DOHH2 (cell line): ENCODE measurements around the gene ADCY5.

ENCODE experiments used
- H3F3A ChIP-seq: fragments of 200-600 bp; sonication (generic), shearing (Covaris generic); 2 replicates; pipeline ENCODE4 v1.6.0; 2016; ENCODE audit warnings: antibody characterized with exemption, mild to moderate bottlenecking; ENCODE audit not compliant: control insufficient read depth, insufficient read depth
- H3K27ac ChIP-seq: fragments of 200-600 bp; sonication (generic); 2 replicates; pipeline ENCODE4 v1.5.1; 2014; ENCODE audit warnings: low read depth, mild to moderate bottlenecking, low read length, moderate library complexity
- H3K27me3 ChIP-seq: fragments of 200-600 bp; sonication (generic); 2 replicates; pipeline ENCODE4 v1.6.1; 2014; ENCODE audit warnings: mild to moderate bottlenecking, low read length, mixed read lengths; ENCODE audit not compliant: control insufficient read depth
- H3K36me3 ChIP-seq: fragments of 200-600 bp; sonication (generic); 2 replicates; pipeline ENCODE4 v1.6.1; 2014; ENCODE audit warnings: mild to moderate bottlenecking, low read length, moderate library complexity, mixed read lengths; ENCODE audit not compliant: control insufficient read depth
- H3K4me1 ChIP-seq: fragments of 200-600 bp; sonication (generic); 2 replicates; pipeline ENCODE4 v1.6.1; 2014; ENCODE audit warnings: mild to moderate bottlenecking, low read length, mixed read lengths; ENCODE audit not compliant: control insufficient read depth
- H3K4me2 ChIP-seq: fragments of 200-600 bp; sonication (generic); 2 replicates; pipeline ENCODE4 v1.6.0; 2014; ENCODE audit warnings: mild to moderate bottlenecking, low read length, moderate library complexity
- H3K4me3 ChIP-seq: fragments of 200-600 bp; sonication (generic); 2 replicates; pipeline ENCODE4 v1.5.1; 2014; ENCODE audit warnings: mild to moderate bottlenecking, low read length, mixed read lengths
- H3K79me2 ChIP-seq: fragments of 200-600 bp; sonication (generic); 2 replicates; pipeline ENCODE4 v1.6.1; 2014; ENCODE audit warnings: mild to moderate bottlenecking, low read length, mixed read lengths; ENCODE audit not compliant: control insufficient read depth
- H3K9me2 ChIP-seq: fragments of 200-600 bp; sonication (generic); replicated peaks from 2 replicates; pipeline ENCODE4 v1.6.1; 2014; ENCODE audit warnings: mild to moderate bottlenecking, low read length, mixed read lengths; ENCODE audit not compliant: control insufficient read depth
- H3K9me3 ChIP-seq: fragments of 200-600 bp; sonication (generic); 2 replicates; pipeline ENCODE4 v1.6.1; 2014; ENCODE audit warnings: antibody characterized with exemption, low read length, mixed read lengths; ENCODE audit not compliant: control insufficient read depth, insufficient read depth
- H4K20me1 ChIP-seq: fragments of 200-600 bp; sonication (generic); 2 replicates; pipeline ENCODE4 v1.6.0; 2014; ENCODE audit warnings: low read depth, mild to moderate bottlenecking, antibody characterized with exemption, low read length, moderate library complexity; ENCODE audit not compliant: control insufficient read depth, insufficient read depth
- CTCF ChIP-seq: fragments of 200-600 bp; sonication (generic); IDR thresholded peaks from one replicate; pipeline ENCODE4 v1.5.1; 2014; ENCODE audit warnings: antibody characterized with exemption, mild to moderate bottlenecking, low read depth, low read length; ENCODE audit not compliant: poor library complexity, severe bottlenecking
- EZH2phosphoT487 ChIP-seq: fragments of 200-600 bp; sonication (generic); IDR thresholded peaks from 2 replicates; pipeline ENCODE4 v1.6.1; 2017; ENCODE audit warnings: borderline replicate concordance, mild to moderate bottlenecking, antibody characterized with exemption, low read length, moderate library complexity, mixed read lengths

ADCY5 gene

GRCh38 chr3:123286308-123287023 lies 162.4 kb downstream of the ADCY5 start:
- TF ChIP-seq CTCF (peak; percentile 80), EZH2phosphoT487 (no peak)
- H3K27ac ChIP-seq: no peak overlapping the region
- H3K9me3 ChIP-seq: no peaks in the 10 kb centered on the region
- H3K9me2 ChIP-seq: no peaks in the 10 kb centered on the region
- H3K4me2 ChIP-seq: no peak overlapping the region
- no peaks in the 10 kb centered on the region for H3F3A ChIP-seq
- no peaks in the 10 kb centered on the region for H3K4me1 ChIP-seq
- H4K20me1 ChIP-seq: no peaks in the 10 kb centered on the region
- H3K79me2 ChIP-seq: no peaks in the 10 kb centered on the region
- no peaks in the 10 kb centered on the region for H3K36me3 ChIP-seq
- no peaks in the 10 kb centered on the region for H3K27me3 ChIP-seq
- H3K4me3 ChIP-seq: no peak overlapping the region

GRCh38 chr3:123285931-123286307 lies 163.0 kb downstream of the ADCY5 start:
- no peaks in the 10 kb centered on the region for H4K20me1 ChIP-seq
- no peaks in the 10 kb centered on the region for H3K36me3 ChIP-seq

GRCh38 chr3:123285479-123285878 lies 163.4 kb downstream of the ADCY5 start:
- Histone ChIP-seq H3F3A (no peaks in the 10 kb centered on the region), H3K9me3 (no peaks in the 10 kb centered on the region), H3K36me3 (no peaks in the 10 kb centered on the region), H3K27me3 (no peaks in the 10 kb centered on the region), H4K20me1 (no peaks in the 10 kb centered on the region), H3K27ac (no peak overlapping the region), H3K9me2 (no peaks in the 10 kb centered on the region), H3K4me3 (no peak overlapping the region), H3K79me2 (no peaks in the 10 kb centered on the region), H3K4me1 (no peaks in the 10 kb centered on the region), H3K4me2 (no peak overlapping the region)
- no peak for TF ChIP-seq EZH2phosphoT487
- TF ChIP-seq CTCF: no peak

More at GRCh38 chr3:123285931-123286307, 163.0 kb downstream of the ADCY5 start:
- no peak overlapping the region for H3K4me3 ChIP-seq
- H3K27ac ChIP-seq: no peak overlapping the region
- H3K4me2 ChIP-seq: no peak overlapping the region
- no peaks in the 10 kb centered on the region for H3F3A ChIP-seq
- TF ChIP-seq EZH2phosphoT487: no peak
- TF ChIP-seq CTCF: no peak
- H3K4me1 ChIP-seq: no peaks in the 10 kb centered on the region
- H3K79me2 ChIP-seq: no peaks in the 10 kb centered on the region
- H3K27me3 ChIP-seq: no peaks in the 10 kb centered on the region
- no peaks in the 10 kb centered on the region for H3K9me2 ChIP-seq
- H3K9me3 ChIP-seq: no peaks in the 10 kb centered on the region
